GM23248 (cell line): ENCODE measurements around the gene CHST8.

Experiments
- EZH2 ChIP-seq: fragments of 200-600 bp; sonication (generic); IDR thresholded peaks from 2 replicates; pipeline ENCODE4 v1.6.1; 2018; ENCODE audit warnings: antibody characterized with exemption, mild to moderate bottlenecking; ENCODE audit not compliant: insufficient read depth, poor library complexity, severe bottlenecking
- EZH2phosphoT487 ChIP-seq: fragments of 200-600 bp; sonication (generic); IDR thresholded peaks from 2 replicates; pipeline ENCODE4 v1.6.1; 2018; ENCODE audit warnings: antibody characterized with exemption, moderate library complexity, mild to moderate bottlenecking, low read depth; ENCODE audit not compliant: insufficient read depth

DNA sequence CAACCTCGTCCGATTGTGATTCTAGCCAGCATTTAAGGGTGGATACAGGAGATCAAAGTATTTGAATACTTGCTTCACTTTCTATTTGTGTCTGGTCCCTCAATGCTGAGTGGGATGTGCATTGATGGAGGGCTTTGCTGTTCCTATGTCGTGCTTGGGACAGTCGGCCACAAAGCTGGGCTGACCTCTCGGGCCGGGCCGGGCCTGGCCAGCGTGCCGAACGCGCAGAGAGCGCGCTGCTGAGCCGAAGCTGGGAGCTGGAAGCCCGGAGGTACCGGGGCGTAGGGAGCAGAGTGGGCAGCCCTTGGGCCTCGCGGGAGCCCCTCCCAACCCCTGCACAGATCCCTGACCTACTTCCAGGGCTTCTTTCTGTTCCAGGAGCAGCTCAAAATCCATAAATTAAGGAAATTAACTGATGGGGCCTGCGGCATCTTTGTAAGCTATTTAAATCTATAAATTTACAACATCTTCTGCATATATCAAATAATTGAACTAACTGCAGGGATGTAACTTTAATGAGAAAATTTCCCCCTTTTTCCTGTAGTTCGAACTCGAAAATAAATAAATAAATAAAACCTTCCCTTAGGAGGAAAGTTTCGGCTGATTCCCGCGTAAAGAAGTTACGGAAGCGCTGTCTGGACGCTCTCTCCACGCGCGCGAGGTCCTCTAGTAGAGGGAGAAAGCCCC, 173.1 kb downstream of the CHST8 start:
- TF ChIP-seq EZH2 = no peak
- TF ChIP-seq EZH2phosphoT487 = no peak
